Liver (tissue), 9 donors: ENCODE measurements around the gene MTLN. TPM values are rescaled to one million over a fixed set of nuclear protein-coding genes. Genes with fewer than 3 reads are reported as not detected.
A peak's percentile ranks its signal among the peaks of the same experiment; 100 is the strongest.
"Not testable (repeated sequence)": the region's sequence is repeated elsewhere in the genome, so short reads cannot be mapped to it uniquely, and the experiment has no call there.

Experiments
- DNase-seq: peaks from one replicate; pipeline ENCODE4 v3.0.0-alpha.2; 2017; ENCODE audit warnings: low spot score
- H3K27ac ChIP-seq, 2 donors: one replicate each; pipeline ENCODE4 v1.7.0; 2013; ENCODE audit warnings: inconsistent platforms in 2 of 2, low read length in 2 of 2, control low read depth in 1 of 2, low read depth in 1 of 2, mild to moderate bottlenecking in 1 of 2
- H3K27me3 ChIP-seq, 4 donors: one replicate each; pipeline versions ENCODE4 v1.6.1 to v1.7.0; 2013; ENCODE audit warnings: low read length in 3 of 4, inconsistent platforms in 1 of 4, mild to moderate bottlenecking in 1 of 4, moderate library complexity in 1 of 4; ENCODE audit not compliant: control insufficient read depth in 4 of 4, insufficient read depth in 4 of 4
- H3K36me3 ChIP-seq, 4 donors: one replicate each; pipeline versions ENCODE4 v1.6.1 to v1.7.0; 2013; ENCODE audit warnings: low read length in 3 of 4, mild to moderate bottlenecking in 3 of 4, low read depth in 1 of 4, moderate library complexity in 1 of 4; ENCODE audit not compliant: control insufficient read depth in 4 of 4, insufficient read depth in 3 of 4
- H3K4me1 ChIP-seq, 4 donors: one replicate each; pipeline versions ENCODE4 v1.6.1 to v1.7.0; 2013; ENCODE audit warnings: low read length in 3 of 4, mild to moderate bottlenecking in 3 of 4, moderate library complexity in 1 of 4; ENCODE audit not compliant: control insufficient read depth in 4 of 4, insufficient read depth in 4 of 4
- H3K4me3 ChIP-seq, 3 donors: one replicate each; pipeline versions ENCODE4 v1.6.1 to v1.7.0; 2013; ENCODE audit warnings: low read length in 3 of 3, control low read depth in 1 of 3, low read depth in 1 of 3, mild to moderate bottlenecking in 1 of 3
- H3K9ac ChIP-seq, 2 donors: one replicate each; pipeline ENCODE4 v1.7.0; 2013; ENCODE audit warnings: low read length in 2 of 2, mild to moderate bottlenecking in 2 of 2, moderate library complexity in 2 of 2, control low read depth in 1 of 2, low read depth in 1 of 2
- H3K9me3 ChIP-seq, 4 donors: one replicate each; pipeline versions ENCODE4 v1.6.1 to v1.7.0; 2013; ENCODE audit warnings: low read length in 3 of 4; ENCODE audit not compliant: control insufficient read depth in 4 of 4
- ATF3 ChIP-seq: IDR thresholded peaks from 2 replicates; pipeline ENCODE4 v1.6.1; 2016; ENCODE audit warnings: antibody characterized with exemption
- CTCF ChIP-seq: fragments of 150-350 bp; IDR thresholded peaks from 2 replicates; pipeline ENCODE4 v1.5.1; 2017; ENCODE audit warnings: improper control_type of control experiment, low read depth, low read length; ENCODE audit not compliant: missing input control
- EGR1 ChIP-seq, 2 donors: IDR thresholded peaks; 2 replicates each; pipeline ENCODE4 v1.6.1; 2016 to 2018; ENCODE audit warnings: antibody characterized with exemption in 2 of 2, low read depth in 2 of 2
- FOXA1 ChIP-seq: IDR thresholded peaks from 2 replicates; pipeline ENCODE4 v1.6.1; 2016; ENCODE audit warnings: antibody characterized with exemption
- FOXA2 ChIP-seq: IDR thresholded peaks from 2 replicates; pipeline ENCODE4 v1.6.1; 2016; ENCODE audit warnings: antibody characterized with exemption
- GABPA ChIP-seq, 2 donors: IDR thresholded peaks in 1 of 2; conservative IDR thresholded peaks in 1 of 2; 2 replicates each; pipeline ENCODE4 v1.6.1; 2016; ENCODE audit warnings: antibody characterized with exemption in 2 of 2, mild to moderate bottlenecking in 1 of 2, moderate library complexity in 1 of 2
- HNF4A ChIP-seq, 2 donors: conservative IDR thresholded peaks; 2 replicates each; pipeline ENCODE4 v1.6.1; 2016; ENCODE audit warnings: antibody characterized with exemption in 2 of 2, mild to moderate bottlenecking in 2 of 2
- HNF4G ChIP-seq: IDR thresholded peaks from 2 replicates; pipeline ENCODE4 v1.6.1; 2016; ENCODE audit warnings: antibody characterized with exemption
- JUND ChIP-seq, 2 donors: IDR thresholded peaks; 2 replicates each; pipeline ENCODE4 v1.6.1; 2016; ENCODE audit warnings: antibody characterized with exemption in 2 of 2
- MAX ChIP-seq: IDR thresholded peaks from 2 replicates; pipeline ENCODE4 v1.6.1; 2016; ENCODE audit warnings: antibody characterized with exemption
- NR2F2 ChIP-seq: IDR thresholded peaks from 2 replicates; pipeline ENCODE4 v1.6.1; 2016; ENCODE audit warnings: antibody characterized with exemption
- RAD21 ChIP-seq, 2 donors: IDR thresholded peaks; 2 replicates each; pipeline ENCODE4 v1.6.1; 2016; ENCODE audit warnings: antibody characterized with exemption in 2 of 2, mild to moderate bottlenecking in 2 of 2
- REST ChIP-seq: IDR thresholded peaks from 2 replicates; pipeline ENCODE4 v1.6.1; 2016; ENCODE audit warnings: antibody characterized with exemption, mild to moderate bottlenecking
- RXRA ChIP-seq, 2 donors: IDR thresholded peaks; 2 replicates each; pipeline ENCODE4 v1.6.1; 2017 to 2018; ENCODE audit warnings: antibody characterized with exemption in 2 of 2, mild to moderate bottlenecking in 1 of 2
- SP1 ChIP-seq: IDR thresholded peaks from 2 replicates; pipeline ENCODE4 v1.6.1; 2018; ENCODE audit warnings: antibody characterized with exemption, mild to moderate bottlenecking
- TAF1 ChIP-seq: conservative IDR thresholded peaks from 2 replicates; pipeline ENCODE4 v1.6.1; 2016; ENCODE audit warnings: antibody characterized with exemption, mild to moderate bottlenecking
- YY1 ChIP-seq: IDR thresholded peaks from 2 replicates; pipeline ENCODE4 v1.6.1; 2016; ENCODE audit warnings: antibody characterized with exemption, mild to moderate bottlenecking
- ZBTB33 ChIP-seq: IDR thresholded peaks from 2 replicates; pipeline ENCODE4 v1.6.1; 2016; ENCODE audit warnings: antibody characterized with exemption
- WGBS: extraction: QIAGEN DNeasy Blood & Tissue Kit; methylation state at CpG from one replicate; pipeline ENCODE4 v1.1.7; 2013; 5-methylcytosine and 5-hydroxymethylcytosine counted together
- polyA plus RNA-seq, 2 donors: library from polyadenylated mRNA; stranded (reverse) in 1 of 2; unstranded in 1 of 2; fragments of 200-250 nt in 1 of 2; fragments of >200 nt in 1 of 2; fragmentation: Nextera tagmentation in 1 of 2; extraction: Ambion mirVana in 1 of 2; gene quantifications; one replicate each; pipeline versions ENCODE4 v1.2.1 to v1.2.3, GENCODE V29; 2013 to 2015
- total RNA-seq, 2 donors: library from RNA; depleted of rRNA; stranded (reverse); fragments of >200 nt; gene quantifications; one replicate each; pipeline ENCODE4 v1.2.3, GENCODE V29; 2014
- donor health status: healthy.
- donor health status: healthy.
- donor health status: healthy.
- donor health status: healthy.
- donor health status: healthy.

The MTLN gene
- total RNA-seq (10 to 100 TPM; 29.6 to 46.2 TPM), polyA plus RNA-seq (10 to 100 TPM; 84.8 to 86.4 TPM)

GRCh38 chr2:110211938-110212858 lies at the start of gene MTLN:
Gene MTLN, minus strand, starts transcription at chr2:110212547. Its CDS starts 22 bp downstream, at chr2:110212525.
- peak within 1 kb of the TSS; percentile 75 to 93 (median 85) for H3K4me3 ChIP-seq
- TF ChIP-seq EGR1 (IDR thresholded peaks at IDR 0.05; ENCODE audit: low read depth in 2 of 2) = peak in 1 of 2 donors; percentile 44
- TF ChIP-seq TAF1 = no peak
- peak in 1 of 2 donors; percentile 38 for TF ChIP-seq HNF4A (conservative IDR thresholded peaks at IDR 0.05)
- TF ChIP-seq JUND (IDR thresholded peaks at IDR 0.05) = no peak
- peak; percentile 12 to 16 for TF ChIP-seq RAD21 (IDR thresholded peaks at IDR 0.05)
- TF ChIP-seq ZBTB33 = peak; percentile 77
- TF ChIP-seq RXRA (IDR thresholded peaks at IDR 0.05) = peak in 1 of 2 donors; percentile 35
- TF ChIP-seq CTCF = no peak
- peak; percentile 64 for TF ChIP-seq FOXA1
- no peak for TF ChIP-seq FOXA2
- no peak for TF ChIP-seq HNF4G
- TF ChIP-seq MAX = peak; percentile 72
- TF ChIP-seq REST = peak; percentile 41
- peak; percentile 99 for TF ChIP-seq YY1
- TF ChIP-seq GABPA (IDR thresholded peaks at IDR 0.05 in 1 of 2, conservative IDR thresholded peaks at IDR 0.05 in 1 of 2) = peak in 1 of 2 donors; percentile 63
- TF ChIP-seq ATF3 = no peak
- TF ChIP-seq SP1 = peak; percentile 28
- TF ChIP-seq NR2F2 = no peak
- H3K4me1 ChIP-seq = peaks cover 0 to 9% (median 9%) of the 10 kb centered on the region in 4 donors
- peak within 1 kb of the TSS; percentile 61 to 62 for H3K27ac ChIP-seq
- peak; percentile 79 for DNase-seq
- peak within 1 kb of the TSS; percentile 75 to 76 for H3K9ac ChIP-seq
- peaks cover 0 to 4% (median 0%) of the 10 kb centered on the region in 4 donors for H3K27me3 ChIP-seq
- H3K9me3 ChIP-seq = peaks cover 0 to 3% (median 0%) of the 10 kb centered on the region in 4 donors
- 2% methylated on average over 54 of the region's 54 CpGs for WGBS
- H3K36me3 ChIP-seq = peaks cover 0 to 9% (median 3%) of the 10 kb centered on the region in 4 donors

- not testable (repeated sequence) for H3K27me3 ChIP-seq, H3K9ac ChIP-seq, H3K4me3 ChIP-seq, H3K9me3 ChIP-seq, DNase-seq, H3K4me1 ChIP-seq, H3K27ac ChIP-seq, H3K36me3 ChIP-seq
- no CpG with 5 or more reads among the region's 1 CpG for WGBS
Observed at GRCh38 chr2:110261910-110262309, 49.6 kb upstream of the MTLN start.

- not testable (repeated sequence) for DNase-seq, H3K27ac ChIP-seq, H3K9ac ChIP-seq, H3K4me3 ChIP-seq, H3K4me1 ChIP-seq, H3K36me3 ChIP-seq, H3K27me3 ChIP-seq, H3K9me3 ChIP-seq
- 90% methylated on average over 6 of the region's 7 CpGs for WGBS
Observed at GRCh38 chr2:110248081-110248795, 35.9 kb upstream of the MTLN start.
